Transverse colon (tissue), 4 donors: Measurements from ENCODE around the gene ZNF684.

Experiments
- CTCF ChIP-seq, 5 experiments: fragments of 200-600 bp in 3 of 5; fragments of 450-650 bp in 2 of 5; sonication (generic) in 3 of 5; IDR thresholded peaks; 1 replicate in 2 of 5; 2 replicates in 3 of 5; pipeline ENCODE4 v1.5.1; 2016 to 2017; ENCODE audit warnings: antibody characterized with exemption in 5 of 5, inconsistent platforms in 3 of 5, mild to moderate bottlenecking in 2 of 5, moderate library complexity in 1 of 5
- POLR2A ChIP-seq: fragments of 450-650 bp; IDR thresholded peaks from one replicate; pipeline ENCODE4 v1.6.1; 2016; ENCODE audit warnings: antibody characterized with exemption, mild to moderate bottlenecking, moderate library complexity
- POLR2AphosphoS5 ChIP-seq, 3 donors: sonication (generic); formaldehyde crosslinking; IDR thresholded peaks; one replicate each; pipeline ENCODE4 v1.6.1; 2016; ENCODE audit warnings: antibody characterized with exemption in 3 of 3

- TF ChIP-seq CTCF (IDR thresholded peaks at IDR 0.05) (no peak), POLR2AphosphoS5 (IDR thresholded peaks at IDR 0.05) (no peak), POLR2A (no peak)
Observed at GRCh38 chr1:40595623-40596022, 64.2 kb downstream of the ZNF684 start.
